Upper lobe of right lung (tissue), 1 donor: ENCODE data around the gene OPA1. TPM values are rescaled to one million over a fixed set of nuclear protein-coding genes. Genes with fewer than 3 reads are reported as not detected.

Experiments
- ATAC-seq: fragments of 200-7000 bp; cut with Tn5 transposase; one replicate; pipeline ENCODE4 v1.9.1; 2020; ENCODE audit warnings: mild to moderate bottlenecking, moderate library complexity
- DNase-seq: peaks from one replicate; pipeline ENCODE4 v3.0.0-alpha.2; 2020
- H3K27ac ChIP-seq: fragments of 200-600 bp; one replicate; pipeline ENCODE4 v1.8.0; 2022
- H3K27me3 ChIP-seq: fragments of 200-600 bp; one replicate; pipeline ENCODE4 v1.8.0; 2022; ENCODE audit warnings: mild to moderate bottlenecking
- H3K36me3 ChIP-seq: fragments of 200-600 bp; one replicate; pipeline ENCODE4 v1.8.0; 2022
- H3K4me1 ChIP-seq: fragments of 200-600 bp; one replicate; pipeline ENCODE4 v1.8.0; 2022
- H3K4me3 ChIP-seq: fragments of 200-600 bp; one replicate; pipeline ENCODE4 v1.8.0; 2022; ENCODE audit warnings: mild to moderate bottlenecking
- H3K9me3 ChIP-seq: fragments of 200-600 bp; one replicate; pipeline ENCODE4 v1.8.0; 2022
- CTCF ChIP-seq: fragments of 200-600 bp; IDR thresholded peaks from one replicate; pipeline ENCODE4 v1.8.0; 2022; ENCODE audit warnings: antibody characterized with exemption
- intact Hi-C: fragments of 100-400 bp; cut with DNase I; formaldehyde crosslinking; loops from one replicate; pipeline ENCODE4 v1.11.0; 2022
- total RNA-seq: library from RNA; stranded (reverse); fragmentation: NEBNext Ultra II Directional; extraction: Animal tissue kit (Norgen Biotek cat#: 25700); gene quantifications from one replicate; pipeline ENCODE4 v1.2.1, GENCODE V29; 2021
- donor health status: DM: no; HTN: yes; CAD: no; lungs with severe emphysema.

Gene OPA1
- total RNA-seq, 1 donor from 2014 or later, result 46.3 TPM

GRCh38 chr3:193660698-193661411 lies 67.8 kb downstream of the OPA1 start:
- H3K27ac ChIP-seq, result no peak overlapping the region
- TF ChIP-seq CTCF, result no peak
- H3K4me1 ChIP-seq, result no peaks in the 10 kb centered on the region
- H3K36me3 ChIP-seq, result peaks cover 96% of the 10 kb centered on the region
- H3K4me3 ChIP-seq, result no peak overlapping the region
- ATAC-seq (no peak), DNase-seq (no peak)
- no peaks in the 10 kb centered on the region for H3K9me3 ChIP-seq
- intact Hi-C loops, result no loop called here
- H3K27me3 ChIP-seq, result no peaks in the 10 kb centered on the region

GRCh38 chr3:193662757-193663322 lies 69.8 kb downstream of the OPA1 start:
- no peak for ATAC-seq
- Histone ChIP-seq H3K4me3 (no peak overlapping the region), H3K27me3 (no peaks in the 10 kb centered on the region), H3K27ac (no peak overlapping the region), H3K9me3 (no peaks in the 10 kb centered on the region), H3K36me3 (peaks cover 96% of the 10 kb centered on the region), H3K4me1 (no peaks in the 10 kb centered on the region)
- intact Hi-C loops, result no loop called here
- DNase-seq, result no peak
- no peak for TF ChIP-seq CTCF

GRCh38 chr3:193665370-193665989 lies 72.5 kb downstream of the OPA1 start:
- Histone ChIP-seq H3K4me3 (no peak overlapping the region), H3K36me3 (peaks cover 87% of the 10 kb centered on the region), H3K4me1 (no peaks in the 10 kb centered on the region), H3K9me3 (no peaks in the 10 kb centered on the region), H3K27me3 (no peaks in the 10 kb centered on the region), H3K27ac (no peak overlapping the region)
- intact Hi-C loops, result no loop called here
- TF ChIP-seq CTCF, result peak; percentile 50
- DNase-seq (no peak), ATAC-seq (no peak)

- H3K36me3 ChIP-seq, result peaks cover 26% of the 10 kb centered on the region
- H3K4me1 ChIP-seq, result no peaks in the 10 kb centered on the region
- no peak for DNase-seq
- TF ChIP-seq CTCF, result no peak
- ATAC-seq, result no peak
- intact Hi-C loops, result no loop called here
- H3K9me3 ChIP-seq, result no peaks in the 10 kb centered on the region
- no peak overlapping the region for H3K4me3 ChIP-seq
- no peak overlapping the region for H3K27ac ChIP-seq
- H3K27me3 ChIP-seq, result no peaks in the 10 kb centered on the region
These were observed 80.8 kb downstream of the OPA1 start for GRCh38 chr3:193673845-193674244.

GRCh38 chr3:193674714-193675113 lies 81.7 kb downstream of the OPA1 start:
- H3K36me3 ChIP-seq, result peaks cover 22% of the 10 kb centered on the region
- H3K27me3 ChIP-seq, result no peaks in the 10 kb centered on the region
- H3K27ac ChIP-seq, result no peak overlapping the region
- H3K9me3 ChIP-seq, result no peaks in the 10 kb centered on the region
- ATAC-seq, result no peak
- no peak for DNase-seq
- TF ChIP-seq CTCF, result no peak
- H3K4me3 ChIP-seq, result no peak overlapping the region
- intact Hi-C loops, result no loop called here
- H3K4me1 ChIP-seq, result no peaks in the 10 kb centered on the region
